ENCODE measurements around the gene LYG1.

DNA sequence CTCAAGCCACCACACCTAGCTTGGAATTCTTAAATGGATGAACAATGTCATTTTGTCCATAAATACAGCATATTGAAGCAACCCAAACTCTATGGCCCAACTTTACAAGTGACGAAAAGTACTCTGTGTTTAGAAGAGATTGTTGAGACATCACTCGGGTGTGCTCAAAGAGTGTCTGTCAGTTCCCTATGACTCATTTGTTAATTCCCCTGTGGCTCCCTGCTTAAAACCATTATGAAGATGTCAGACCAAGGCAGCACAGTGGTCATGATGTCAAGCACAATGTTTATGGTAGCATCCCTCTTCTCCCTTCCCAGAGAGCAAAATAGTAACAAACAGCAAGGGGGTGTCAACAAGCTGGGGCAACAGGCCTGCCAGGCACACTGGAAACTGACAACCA lies 3.0 kb downstream of the LYG1 start:
- TF ChIP-seq, protein P1, sequence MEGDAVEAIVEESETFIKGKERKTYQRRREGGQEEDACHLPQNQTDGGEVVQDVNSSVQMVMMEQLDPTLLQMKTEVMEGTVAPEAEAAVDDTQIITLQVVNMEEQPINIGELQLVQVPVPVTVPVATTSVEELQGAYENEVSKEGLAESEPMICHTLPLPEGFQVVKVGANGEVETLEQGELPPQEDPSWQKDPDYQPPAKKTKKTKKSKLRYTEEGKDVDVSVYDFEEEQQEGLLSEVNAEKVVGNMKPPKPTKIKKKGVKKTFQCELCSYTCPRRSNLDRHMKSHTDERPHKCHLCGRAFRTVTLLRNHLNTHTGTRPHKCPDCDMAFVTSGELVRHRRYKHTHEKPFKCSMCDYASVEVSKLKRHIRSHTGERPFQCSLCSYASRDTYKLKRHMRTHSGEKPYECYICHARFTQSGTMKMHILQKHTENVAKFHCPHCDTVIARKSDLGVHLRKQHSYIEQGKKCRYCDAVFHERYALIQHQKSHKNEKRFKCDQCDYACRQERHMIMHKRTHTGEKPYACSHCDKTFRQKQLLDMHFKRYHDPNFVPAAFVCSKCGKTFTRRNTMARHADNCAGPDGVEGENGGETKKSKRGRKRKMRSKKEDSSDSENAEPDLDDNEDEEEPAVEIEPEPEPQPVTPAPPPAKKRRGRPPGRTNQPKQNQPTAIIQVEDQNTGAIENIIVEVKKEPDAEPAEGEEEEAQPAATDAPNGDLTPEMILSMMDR (conservative IDR thresholded peaks at IDR 0.05; ENCODE audit: low read length): no peak
- no peak for TF ChIP-seq EZH2phosphoT487 (IDR thresholded peaks at IDR 0.05; ENCODE audit: borderline replicate concordance)
